ENCODE results near the gene ROCK1.
"Not testable (repeated sequence)": the region's sequence is repeated elsewhere in the genome, so short reads cannot be mapped to it uniquely, and the experiment has no call there.

The ROCK1 gene

DNA sequence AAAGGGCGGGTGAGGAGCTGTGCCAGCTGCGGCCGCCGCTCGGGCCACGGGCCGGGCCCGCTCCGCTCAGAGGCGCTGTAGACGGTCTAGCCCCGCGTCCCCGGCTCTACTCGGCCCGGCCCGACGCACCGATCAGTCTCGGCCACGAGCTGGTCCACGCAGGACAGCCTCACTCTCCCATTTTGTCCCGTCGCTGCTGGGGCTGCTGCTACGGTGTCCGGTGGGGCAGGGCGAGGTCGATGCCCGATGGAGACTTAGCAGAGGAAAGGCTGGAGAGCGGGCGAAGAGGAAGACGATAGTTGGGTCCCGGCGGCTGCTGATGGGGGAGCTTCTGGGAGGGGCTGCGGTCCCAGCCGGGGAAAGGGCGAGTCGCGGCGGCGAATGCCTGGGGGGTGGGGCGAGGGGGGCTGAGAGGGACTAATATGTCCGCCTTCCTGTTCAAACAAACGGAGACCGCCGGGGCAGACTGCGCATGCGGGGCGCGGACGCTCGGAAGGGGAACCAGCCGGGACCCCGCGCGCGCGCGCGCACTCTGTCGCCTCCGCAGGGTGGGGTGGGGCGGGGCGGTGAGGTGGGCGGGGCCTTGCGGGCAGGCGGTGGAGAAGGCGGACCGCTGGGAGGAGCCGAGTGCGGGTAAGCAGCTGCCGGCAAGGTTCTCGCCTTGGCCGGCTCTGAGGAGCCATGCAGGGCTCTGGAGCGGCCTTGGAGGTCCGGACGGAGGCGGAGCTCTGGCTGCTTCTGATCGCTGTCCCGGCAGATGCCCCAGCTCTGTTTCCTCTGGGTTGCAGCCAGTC lies at the start of gene ROCK1:
TSS of gene ROCK1 (minus strand) at position 468 of the 794 bp plus-strand sequence. CDS start 903 bp downstream, outside the sequence.
- H3K27ac Mint-ChIP-seq, result peak within 1 kb of the TSS; percentile 96
- H3K4me1 Mint-ChIP-seq, result peaks cover 6% of the 10 kb centered on the region
- no peaks in the 10 kb centered on the region for H3K27me3 Mint-ChIP-seq
- no peak within 1 kb of the TSS for H3K4me3 Mint-ChIP-seq
- H3K36me3 Mint-ChIP-seq, result peaks cover 4% of the 10 kb centered on the region
- H3K9me3 Mint-ChIP-seq, result no peaks in the 10 kb centered on the region

DNA sequence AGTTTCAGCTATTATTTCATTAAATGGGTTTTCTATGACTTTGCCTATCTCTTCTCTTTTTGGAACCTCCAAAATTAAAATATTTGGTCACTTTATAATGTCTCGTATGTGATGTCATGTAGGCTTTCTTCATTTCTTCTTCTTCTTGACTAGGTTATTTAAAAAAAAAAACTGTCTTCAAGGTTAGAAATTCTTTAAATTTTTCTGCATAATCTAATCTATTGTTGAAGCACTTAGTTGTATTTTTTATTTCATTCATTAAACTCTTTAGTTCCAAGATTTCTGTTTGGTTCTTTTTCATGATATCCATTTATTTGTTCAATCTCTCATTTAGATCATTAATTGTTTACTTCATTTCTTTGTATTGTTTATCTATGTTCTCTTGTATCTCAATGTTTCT lies 43.8 kb upstream of the ROCK1 start:
- no peak overlapping the region for H3K27ac Mint-ChIP-seq
- H3K36me3 Mint-ChIP-seq, result peaks cover 4% of the 10 kb centered on the region
- no peaks in the 10 kb centered on the region for H3K27me3 Mint-ChIP-seq
- H3K4me1 Mint-ChIP-seq, result no peaks in the 10 kb centered on the region
- no peak overlapping the region for H3K4me3 Mint-ChIP-seq
- peaks cover 25% of the 10 kb centered on the region for H3K9me3 Mint-ChIP-seq

DNA sequence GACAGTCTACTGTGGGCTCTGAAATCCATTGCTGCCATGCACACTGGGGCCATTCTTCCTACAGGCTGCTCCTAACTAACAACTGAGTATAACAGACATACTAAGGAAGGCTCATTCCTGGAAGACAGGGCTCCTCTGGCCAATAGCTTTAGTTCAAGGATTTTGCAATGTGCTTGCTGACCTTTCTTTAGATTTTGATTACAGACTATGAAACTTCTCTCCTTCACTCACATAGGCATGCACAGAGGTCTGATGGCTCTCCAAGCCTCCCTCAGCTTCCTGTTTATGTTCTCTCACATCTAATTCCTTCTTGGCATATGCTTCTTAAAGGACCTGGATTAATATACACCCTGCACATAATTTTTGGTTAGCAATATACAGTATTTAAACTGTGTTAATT lies 34.4 kb upstream of the ROCK1 start:
- H3K27me3 Mint-ChIP-seq, result peaks cover 3% of the 10 kb centered on the region

DNA sequence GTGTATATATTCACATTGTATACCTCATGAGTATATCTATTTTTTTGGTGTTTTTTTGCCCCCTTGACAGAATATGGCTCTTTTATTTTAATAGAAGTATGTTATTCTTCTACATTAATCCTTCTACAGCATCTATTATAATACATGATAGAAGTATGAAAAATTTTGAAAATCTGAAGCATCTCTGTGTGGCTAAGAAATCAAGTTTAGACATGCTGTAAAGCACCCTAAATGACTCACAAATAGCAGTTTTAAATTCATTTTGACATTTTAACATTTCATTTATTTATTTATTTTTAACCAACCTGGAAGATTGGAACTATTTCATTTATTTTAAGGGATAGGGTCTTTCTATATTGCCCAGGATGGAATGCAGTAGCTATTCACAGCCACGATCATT lies 33.8 kb upstream of the ROCK1 start:
- peaks cover 2% of the 10 kb centered on the region for H3K9me3 Mint-ChIP-seq
- peaks cover 3% of the 10 kb centered on the region for H3K27me3 Mint-ChIP-seq
- H3K27ac Mint-ChIP-seq, result no peak overlapping the region
- H3K4me1 Mint-ChIP-seq, result no peaks in the 10 kb centered on the region
- no peaks in the 10 kb centered on the region for H3K36me3 Mint-ChIP-seq
- H3K4me3 Mint-ChIP-seq, result no peak overlapping the region

More for the DNA sequence above, 34.4 kb upstream of the ROCK1 start:
- Mint-ChIP-seq H3K27ac (no peak overlapping the region), H3K36me3 (no peaks in the 10 kb centered on the region), H3K4me1 (no peaks in the 10 kb centered on the region), H3K9me3 (peaks cover 9% of the 10 kb centered on the region), H3K4me3 (no peak overlapping the region)

DNA sequence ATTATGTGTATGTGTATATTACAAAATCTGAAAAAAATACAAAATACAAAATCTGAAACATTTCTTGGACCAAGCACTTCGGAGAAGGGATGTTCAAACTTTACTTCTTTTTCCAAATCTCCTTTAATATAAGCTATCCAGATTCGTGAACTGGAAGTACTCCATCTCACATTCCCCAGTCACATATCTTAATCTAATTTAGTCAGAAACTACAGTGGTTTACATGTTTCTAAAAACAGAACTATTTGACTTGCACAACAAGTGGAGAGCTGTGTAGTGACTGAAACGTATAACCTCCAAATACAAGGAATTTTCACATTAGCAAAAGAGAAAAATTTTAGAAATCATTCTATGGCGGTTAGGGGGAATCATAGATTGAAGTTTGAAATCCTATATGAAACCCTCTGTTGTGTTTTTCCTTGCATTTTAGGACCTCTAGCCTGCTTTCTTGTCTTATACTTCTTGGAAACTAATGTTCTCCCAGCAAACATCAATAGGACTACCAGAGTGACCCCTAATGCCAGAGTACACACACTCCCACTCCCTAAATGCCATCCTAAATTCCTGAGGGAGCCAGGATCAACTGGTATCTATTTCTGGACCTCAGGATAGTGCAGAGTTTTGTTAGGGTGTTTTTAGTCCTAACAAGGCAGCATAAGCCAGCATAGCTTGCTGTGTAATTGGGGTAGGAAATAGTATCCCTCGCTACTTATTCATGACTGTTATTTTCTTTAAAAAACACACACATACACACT lies 30.2 kb upstream of the ROCK1 start:
- no peaks in the 10 kb centered on the region for H3K9me3 Mint-ChIP-seq
- no peaks in the 10 kb centered on the region for H3K36me3 Mint-ChIP-seq
- peaks cover 3% of the 10 kb centered on the region for H3K27me3 Mint-ChIP-seq
- H3K4me3 Mint-ChIP-seq, result no peak overlapping the region
- H3K27ac Mint-ChIP-seq, result no peak overlapping the region
- H3K4me1 Mint-ChIP-seq, result no peaks in the 10 kb centered on the region

DNA sequence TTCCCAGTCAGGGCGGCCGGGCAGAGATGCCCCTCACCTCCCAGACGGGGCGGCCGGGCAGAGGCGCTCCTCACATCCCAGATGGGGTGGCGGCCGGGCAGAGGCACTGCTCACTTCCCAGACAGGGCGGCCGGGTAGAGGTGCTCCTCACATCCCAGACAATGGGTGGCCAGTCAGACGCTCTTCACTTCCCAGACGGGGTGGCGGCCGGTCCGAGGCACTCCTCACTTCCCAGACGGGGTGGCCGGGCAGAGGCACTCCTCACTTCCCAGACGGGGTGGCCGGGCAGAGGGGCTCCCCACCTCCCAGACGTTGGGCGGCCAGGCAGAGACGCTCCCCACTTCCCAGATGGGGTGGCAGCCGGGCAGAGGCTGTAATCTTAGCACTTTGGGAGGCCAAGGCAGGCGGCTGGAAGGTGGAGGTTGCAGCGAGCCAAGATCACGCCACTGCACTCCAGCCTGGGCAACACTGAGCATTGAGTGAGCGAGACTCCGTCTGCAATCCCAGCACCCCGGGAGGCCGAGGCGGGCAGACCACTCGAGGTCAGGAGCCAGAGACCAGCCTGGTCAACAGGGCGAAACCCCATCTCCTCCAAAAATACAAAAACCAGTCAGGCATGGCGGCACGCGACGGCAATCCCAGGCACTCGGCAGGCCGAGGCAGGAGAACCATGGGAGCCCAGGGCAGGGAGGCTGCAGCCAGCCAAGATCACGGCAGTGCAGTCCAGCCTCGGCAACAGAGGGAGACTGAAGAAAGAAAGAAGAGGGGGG lies 26.3 kb upstream of the ROCK1 start:
- H3K36me3 Mint-ChIP-seq, H3K4me1 Mint-ChIP-seq, H3K4me3 Mint-ChIP-seq, H3K9me3 Mint-ChIP-seq, H3K27ac Mint-ChIP-seq, H3K27me3 Mint-ChIP-seq: not testable (repeated sequence)

DNA sequence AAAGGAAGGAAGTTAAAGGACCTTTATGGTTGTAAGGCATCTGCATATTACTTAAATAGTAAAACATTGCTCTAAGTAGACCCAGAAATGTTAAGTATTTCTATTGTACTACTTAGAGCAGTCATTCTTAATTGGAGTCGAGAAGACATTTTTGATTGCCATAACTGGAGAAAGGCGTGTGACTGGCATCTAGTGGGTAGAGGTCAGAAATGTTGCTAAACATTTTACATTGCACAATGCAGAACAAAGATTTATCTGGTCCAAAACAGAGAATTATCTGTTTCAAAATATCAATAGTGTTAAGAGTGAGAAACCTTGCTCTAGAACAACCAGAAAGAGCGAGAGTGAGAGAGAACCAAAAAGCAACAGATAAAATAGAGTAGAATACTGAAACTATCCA lies 23.3 kb upstream of the ROCK1 start:
- Mint-ChIP-seq H3K4me1 (no peaks in the 10 kb centered on the region), H3K4me3 (no peak overlapping the region), H3K27me3 (no peaks in the 10 kb centered on the region), H3K27ac (no peak overlapping the region), H3K36me3 (no peaks in the 10 kb centered on the region), H3K9me3 (no peaks in the 10 kb centered on the region)

DNA sequence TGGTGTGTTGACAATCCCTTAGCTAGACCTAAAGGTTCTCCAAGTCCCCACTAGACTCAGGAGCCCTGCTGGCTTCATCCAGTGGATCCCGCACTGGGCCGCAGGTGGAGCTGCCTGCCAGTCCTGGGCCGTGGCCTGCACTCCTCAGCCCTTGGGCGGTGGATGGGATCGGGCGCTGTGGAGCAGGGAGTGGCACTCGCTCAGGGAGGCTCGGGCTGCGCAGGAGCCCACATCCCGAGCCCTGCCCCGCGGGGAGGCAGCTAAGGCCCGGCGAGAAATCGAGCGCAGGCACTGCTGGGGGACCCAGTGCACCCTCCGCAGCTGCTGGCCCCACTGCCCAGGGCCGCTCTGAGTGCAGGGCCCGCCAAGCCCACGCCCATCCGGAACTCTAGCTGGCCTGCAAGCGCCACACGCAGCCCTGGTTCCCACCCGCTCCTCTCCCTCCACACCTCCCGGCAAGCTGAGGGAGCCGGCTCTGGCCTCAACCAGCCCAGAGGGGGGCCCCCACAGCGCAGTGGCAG lies 20.8 kb upstream of the ROCK1 start:
- Mint-ChIP-seq H3K4me1 (no peaks in the 10 kb centered on the region), H3K36me3 (no peaks in the 10 kb centered on the region), H3K9me3 (no peaks in the 10 kb centered on the region), H3K4me3 (no peak overlapping the region), H3K27me3 (no peaks in the 10 kb centered on the region), H3K27ac (no peak overlapping the region)

DNA sequence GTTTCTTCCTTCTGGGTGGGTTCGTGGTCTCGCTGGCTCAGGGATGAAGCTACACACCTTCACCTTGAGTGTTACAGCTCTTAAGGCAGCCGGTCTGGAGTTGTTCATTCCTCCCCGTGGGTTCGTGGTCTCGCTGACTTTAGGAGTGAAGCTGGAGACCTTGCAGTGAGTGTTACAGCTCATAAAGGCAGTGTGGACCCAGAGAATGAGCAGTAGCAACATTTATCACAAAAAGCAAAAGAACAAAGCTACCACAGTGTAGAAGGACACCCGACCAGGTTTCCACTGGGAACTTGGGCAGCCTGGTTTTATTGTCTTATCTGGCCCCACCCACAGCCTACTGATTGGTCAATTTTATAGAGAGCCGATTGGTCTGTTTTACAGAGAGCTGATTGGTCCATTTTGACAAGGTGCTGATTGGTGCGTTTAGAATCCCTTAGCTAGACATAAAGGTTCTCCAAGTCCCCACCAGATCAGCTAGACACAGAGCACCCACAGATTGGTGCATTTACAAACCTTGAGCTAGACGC lies 20.1 kb upstream of the ROCK1 start:
- Mint-ChIP-seq H3K9me3 (no peaks in the 10 kb centered on the region), H3K36me3 (no peaks in the 10 kb centered on the region), H3K4me3 (no peak overlapping the region), H3K27ac (no peak overlapping the region), H3K27me3 (no peaks in the 10 kb centered on the region), H3K4me1 (no peaks in the 10 kb centered on the region)

DNA sequence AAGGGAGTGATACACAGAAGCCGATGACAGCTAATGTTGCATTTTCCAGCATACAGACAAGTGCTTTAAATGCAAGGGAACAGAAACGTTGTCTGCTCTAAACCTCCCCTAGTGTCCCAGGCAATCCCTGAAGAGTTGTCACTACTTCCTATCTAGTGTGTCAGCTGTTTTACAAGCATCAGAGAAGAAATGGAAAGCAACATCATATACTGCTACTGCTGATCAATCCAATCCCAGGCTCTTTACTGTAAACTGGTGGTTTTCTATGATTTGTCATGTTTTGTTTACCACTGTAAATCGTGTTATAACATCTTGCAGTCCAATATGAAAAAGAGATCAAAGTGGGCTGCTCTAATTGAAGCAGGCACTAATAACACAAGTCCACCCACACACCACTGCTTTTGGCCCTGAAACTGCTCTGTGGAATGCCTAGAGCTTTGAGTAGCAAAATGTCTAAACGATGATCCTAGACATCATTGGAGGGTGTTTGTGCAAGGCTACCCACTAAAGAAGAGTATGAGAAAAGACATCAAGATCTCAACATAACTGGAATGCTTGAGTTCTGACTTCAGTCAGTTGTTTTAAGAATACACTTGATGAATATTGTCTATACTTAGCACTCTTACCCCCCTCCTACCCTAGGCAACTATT lies 18.1 kb upstream of the ROCK1 start:
- no peak overlapping the region for H3K27ac Mint-ChIP-seq
- no peaks in the 10 kb centered on the region for H3K4me1 Mint-ChIP-seq
- H3K4me3 Mint-ChIP-seq, result no peak overlapping the region
- H3K36me3 Mint-ChIP-seq, result no peaks in the 10 kb centered on the region
- H3K27me3 Mint-ChIP-seq, result no peaks in the 10 kb centered on the region
- no peaks in the 10 kb centered on the region for H3K9me3 Mint-ChIP-seq

DNA sequence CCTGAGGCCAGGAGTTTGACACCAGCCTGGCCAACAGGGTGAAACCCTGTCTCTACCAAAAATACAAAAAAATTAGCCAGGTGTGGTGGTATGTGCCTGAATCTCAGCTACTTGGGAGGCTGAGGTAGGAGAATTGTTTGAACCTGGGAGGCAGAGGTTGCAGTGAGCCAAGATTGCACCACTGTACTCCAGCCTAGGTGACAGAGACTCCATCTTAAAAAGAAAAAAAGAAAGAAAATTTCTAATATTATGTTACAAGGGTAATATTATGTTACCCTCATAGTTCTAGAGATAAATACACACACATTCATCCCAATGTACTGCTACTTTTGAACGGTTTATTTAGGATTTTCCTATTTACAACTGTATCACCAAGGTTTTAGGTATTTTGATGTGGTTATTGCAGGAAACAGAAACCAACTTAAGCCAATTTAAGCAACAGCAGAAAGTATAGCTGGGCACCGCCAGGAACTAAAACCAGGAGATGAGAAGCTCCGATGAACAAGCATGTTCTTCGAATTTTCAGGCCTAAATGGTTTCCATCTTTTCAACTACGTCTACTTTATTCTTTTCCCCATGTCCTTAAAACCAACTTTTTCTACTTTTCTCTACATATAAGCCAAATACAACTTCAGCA lies 11.8 kb upstream of the ROCK1 start:
- H3K36me3 Mint-ChIP-seq, result no peaks in the 10 kb centered on the region
- H3K27ac Mint-ChIP-seq, result no peak overlapping the region
- no peaks in the 10 kb centered on the region for H3K9me3 Mint-ChIP-seq
- peaks cover 6% of the 10 kb centered on the region for H3K4me1 Mint-ChIP-seq
- no peak overlapping the region for H3K4me3 Mint-ChIP-seq
- no peaks in the 10 kb centered on the region for H3K27me3 Mint-ChIP-seq

DNA sequence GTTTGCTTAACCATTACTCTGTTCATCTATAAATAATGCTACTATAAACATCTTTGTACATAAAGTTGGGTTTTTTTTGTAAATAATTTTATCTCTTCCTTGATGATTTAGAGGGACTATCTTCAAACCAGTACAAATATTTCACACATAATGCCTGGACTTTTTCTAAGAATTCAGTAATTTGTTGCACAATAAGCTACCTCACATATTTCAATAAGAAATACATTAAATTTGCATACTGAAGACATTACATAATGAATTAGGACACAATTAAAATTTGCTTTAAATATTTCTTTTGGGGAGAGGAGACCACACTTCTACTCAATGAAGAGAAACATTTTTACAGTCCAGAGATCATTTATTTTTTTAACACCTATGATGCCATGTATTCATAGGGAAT lies 7.2 kb upstream of the ROCK1 start:
- Mint-ChIP-seq H3K4me1 (peaks cover 5% of the 10 kb centered on the region), H3K36me3 (no peaks in the 10 kb centered on the region), H3K27ac (no peak overlapping the region), H3K4me3 (no peak overlapping the region), H3K9me3 (no peaks in the 10 kb centered on the region), H3K27me3 (no peaks in the 10 kb centered on the region)

DNA sequence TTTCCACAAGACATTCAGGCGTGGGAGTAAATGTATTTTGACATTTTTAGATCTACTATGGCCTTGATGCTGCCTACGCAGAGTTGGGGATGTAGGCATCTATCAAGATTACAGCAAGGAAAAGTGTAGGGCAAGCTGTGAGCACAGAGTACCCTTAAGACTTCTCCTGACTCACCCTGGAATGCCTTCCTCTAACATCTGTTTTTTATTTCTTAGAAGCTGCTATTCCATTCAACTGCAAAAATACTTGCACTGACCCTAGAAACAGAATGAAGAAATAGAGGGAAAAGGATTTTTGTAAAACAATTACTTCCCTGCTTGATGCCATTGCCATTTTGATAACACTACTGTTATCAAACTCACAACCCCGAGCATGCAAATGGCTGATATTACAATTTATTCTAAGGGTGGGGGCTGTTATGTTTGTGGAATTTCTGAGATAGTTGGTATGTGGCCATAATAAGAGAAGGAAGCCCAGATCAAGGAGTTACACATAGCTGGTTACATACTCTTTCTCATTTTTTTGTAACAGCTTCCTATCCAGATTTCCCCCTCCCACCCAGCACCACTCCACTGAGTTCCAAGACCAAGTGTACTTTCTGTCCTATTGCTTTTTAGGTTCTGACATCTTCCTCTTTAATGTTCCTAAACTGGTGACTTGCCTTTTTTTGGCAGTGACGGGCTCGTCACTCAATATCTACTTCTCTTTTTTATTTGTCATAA lies 6.0 kb upstream of the ROCK1 start:
- Mint-ChIP-seq H3K36me3 (no peaks in the 10 kb centered on the region), H3K4me1 (peaks cover under 1% of the 10 kb centered on the region), H3K27me3 (no peaks in the 10 kb centered on the region), H3K9me3 (no peaks in the 10 kb centered on the region), H3K27ac (no peak overlapping the region), H3K4me3 (no peak overlapping the region)

All from activated naive CD4-positive, alpha-beta T cell treated with anti-CD3 and anti-CD28 coated beads, Interleukin-2, amount 50 U/mL, for 24 hours (primary cell).